Type B pancreatic cell (in vitro differentiated cells): Measurements from ENCODE around the gene TOM1. TPM values are rescaled to one million over a fixed set of nuclear protein-coding genes. Genes with fewer than 3 reads are reported as not detected.

ENCODE experiments used
- DNase-seq: peaks from one replicate; pipeline ENCODE4 v3.0.0; 2021; ENCODE audit warnings: mixed read lengths; ENCODE audit not compliant: unreplicated experiment; ENCODE audit errors: extremely low spot score
- H3K27ac Mint-ChIP-seq: 2 replicates; pipeline ENCODE4 v1.8.0; 2021; ENCODE audit warnings: mild to moderate bottlenecking, mixed read lengths
- H3K27me3 Mint-ChIP-seq: 2 replicates; pipeline ENCODE4 v1.8.0; 2021; ENCODE audit warnings: mixed read lengths
- H3K36me3 Mint-ChIP-seq: 2 replicates; pipeline ENCODE4 v1.8.0; 2021; ENCODE audit warnings: mixed read lengths
- H3K4me1 Mint-ChIP-seq: one replicate; pipeline ENCODE4 v1.8.0; 2021; ENCODE audit warnings: mixed read lengths; ENCODE audit not compliant: unreplicated experiment
- H3K4me3 Mint-ChIP-seq: 2 replicates; pipeline ENCODE4 v1.8.0; 2021; ENCODE audit warnings: mild to moderate bottlenecking, mixed read lengths
- H3K9me3 Mint-ChIP-seq: 2 replicates; pipeline ENCODE4 v1.8.0; 2021; ENCODE audit warnings: mixed read lengths
- CTCF ChIP-seq: fragments of 200-600 bp; sonication (generic); conservative IDR thresholded peaks from 2 replicates; pipeline ENCODE4 v1.5.0; 2021; ENCODE audit warnings: antibody characterized with exemption, mild to moderate bottlenecking
- total RNA-seq: library from RNA; stranded (reverse); gene quantifications from 2 replicates; pipeline ENCODE4 v1.2.1, GENCODE V29; 2021; ENCODE audit warnings: low replicate concordance

The TOM1 gene
- total RNA-seq, 1 donor from 2014 or later = 37.6 TPM

GRCh38 chr22:35367331-35367886, 67.7 kb downstream of the TOM1 start:
- Mint-ChIP-seq H3K4me1 (peaks cover 21% of the 10 kb centered on the region), H3K27ac (peak overlapping the region; percentile 34), H3K4me3 (no peak overlapping the region), H3K27me3 (peaks cover 4% of the 10 kb centered on the region), H3K36me3 (no peaks in the 10 kb centered on the region), H3K9me3 (no peaks in the 10 kb centered on the region)
- TF ChIP-seq CTCF = no peak
- DNase-seq = no peak

GRCh38 chr22:35368386-35368785, 68.7 kb downstream of the TOM1 start:
- H3K36me3 Mint-ChIP-seq = no peaks in the 10 kb centered on the region
- H3K27ac Mint-ChIP-seq = no peak overlapping the region
- H3K9me3 Mint-ChIP-seq = no peaks in the 10 kb centered on the region
- H3K27me3 Mint-ChIP-seq = peaks cover 4% of the 10 kb centered on the region
- H3K4me1 Mint-ChIP-seq = peaks cover 21% of the 10 kb centered on the region
- DNase-seq = no peak
- no peak for TF ChIP-seq CTCF
- H3K4me3 Mint-ChIP-seq = no peak overlapping the region

- Mint-ChIP-seq H3K27ac (peak overlapping the region; percentile 18), H3K4me3 (no peak overlapping the region), H3K36me3 (no peaks in the 10 kb centered on the region), H3K4me1 (peaks cover 26% of the 10 kb centered on the region), H3K9me3 (no peaks in the 10 kb centered on the region), H3K27me3 (peaks cover 4% of the 10 kb centered on the region)
- DNase-seq = no peak
- no peak for TF ChIP-seq CTCF
Observed at GRCh38 chr22:35369996-35370395, 70.3 kb downstream of the TOM1 start.

- DNase-seq = no peak
- Mint-ChIP-seq H3K4me3 (no peak overlapping the region), H3K27ac (peak overlapping the region; percentile 28), H3K36me3 (no peaks in the 10 kb centered on the region), H3K27me3 (peaks cover 4% of the 10 kb centered on the region), H3K9me3 (no peaks in the 10 kb centered on the region), H3K4me1 (peaks cover 49% of the 10 kb centered on the region)
- no peak for TF ChIP-seq CTCF
Observed at GRCh38 chr22:35373781-35374180, 74.1 kb downstream of the TOM1 start.

- Mint-ChIP-seq H3K36me3 (no peaks in the 10 kb centered on the region), H3K27me3 (peaks cover 6% of the 10 kb centered on the region), H3K27ac (peak overlapping the region; percentile 68), H3K9me3 (no peaks in the 10 kb centered on the region), H3K4me3 (no peak overlapping the region), H3K4me1 (peaks cover 52% of the 10 kb centered on the region)
- DNase-seq = no peak
- no peak for TF ChIP-seq CTCF
Observed at GRCh38 chr22:35375031-35375430, 75.3 kb downstream of the TOM1 start.

- TF ChIP-seq CTCF = no peak
- Mint-ChIP-seq H3K9me3 (no peaks in the 10 kb centered on the region), H3K27me3 (peaks cover 8% of the 10 kb centered on the region), H3K36me3 (no peaks in the 10 kb centered on the region), H3K4me3 (no peak overlapping the region), H3K4me1 (peaks cover 52% of the 10 kb centered on the region), H3K27ac (peak overlapping the region; percentile 68)
- no peak for DNase-seq
Observed at GRCh38 chr22:35375526-35375925, 75.8 kb downstream of the TOM1 start.
